GM21717 (cell line): ENCODE data around the gene WDFY2.

ENCODE experiments used
- ATAC-seq: cut with Tn5 transposase; IDR thresholded peaks from one replicate; pipeline ENCODE4 v1.9.1; 2021; ENCODE audit warnings: mild to moderate bottlenecking, moderate library complexity; ENCODE audit not compliant: unreplicated experiment

Gene WDFY2

GRCh38 chr13:51659276-51660127, 75.2 kb downstream of the WDFY2 start:
- no peak for ATAC-seq

GRCh38 chr13:51660813-51661212, 76.6 kb downstream of the WDFY2 start:
- ATAC-seq = no peak

GRCh38 chr13:51663973-51664957, 80.0 kb downstream of the WDFY2 start:
- no peak for ATAC-seq

- no peak for ATAC-seq
Observed at GRCh38 chr13:51665456-51665855, 81.2 kb downstream of the WDFY2 start.

- ATAC-seq = no peak
Observed at GRCh38 chr13:51666374-51666773, 82.1 kb downstream of the WDFY2 start.

- no peak for ATAC-seq
Observed at GRCh38 chr13:51666839-51667238, 82.6 kb downstream of the WDFY2 start.

GRCh38 chr13:51668580-51669195, 84.4 kb downstream of the WDFY2 start:
- ATAC-seq = no peak

GRCh38 chr13:51673165-51673564, 88.9 kb downstream of the WDFY2 start:
- ATAC-seq = no peak

GRCh38 chr13:51674276-51674675, 90.0 kb downstream of the WDFY2 start:
- no peak for ATAC-seq

GRCh38 chr13:51675385-51675784, 91.1 kb downstream of the WDFY2 start:
- no peak for ATAC-seq

- ATAC-seq = no peak
Observed at GRCh38 chr13:51675877-51676276, 91.6 kb downstream of the WDFY2 start.

- ATAC-seq = no peak
Observed at GRCh38 chr13:51676739-51677138, 92.5 kb downstream of the WDFY2 start.

- ATAC-seq = no peak
Observed at GRCh38 chr13:51678420-51678819, 94.2 kb downstream of the WDFY2 start.

GRCh38 chr13:51679616-51680015, 95.4 kb downstream of the WDFY2 start:
- ATAC-seq = no peak

GRCh38 chr13:51681037-51681678, 96.9 kb downstream of the WDFY2 start:
- no peak for ATAC-seq

GRCh38 chr13:51682686-51683085, 98.4 kb downstream of the WDFY2 start:
- ATAC-seq = no peak

- no peak for ATAC-seq
Observed at GRCh38 chr13:51683597-51683996, 99.3 kb downstream of the WDFY2 start.

GRCh38 chr13:51684076-51684475, 99.8 kb downstream of the WDFY2 start:
- no peak for ATAC-seq

- no peak for ATAC-seq
Observed at GRCh38 chr13:51687947-51688714, 103.9 kb downstream of the WDFY2 start.
